Measurements from ENCODE around the gene NR2E3. TPM values are rescaled to one million over a fixed set of nuclear protein-coding genes. Genes with fewer than 3 reads are reported as not detected.

The NR2E3 gene
- total RNA-seq, 4 donors from 2014 or later: not detected

- H3K4me1 ChIP-seq: no peaks in the 10 kb centered on the region
- H3K27me3 ChIP-seq: no peaks in the 10 kb centered on the region
- intact Hi-C loops (cut with DNase I; ENCODE audit: low total_unique reads) (no loop called here), in situ Hi-C loops (cut with MboI; ENCODE audit: low sequenced_read_pairs in 4 of 4) (loop anchor here in 3 of 4 donors (10.0 kb wide), 1 partner anchor 62 kb away; no protein-coding TSS in a partner anchor)
- H3K4me3 ChIP-seq: no peak overlapping the region
- DNase-seq: no peak
- ATAC-seq: no peak
- no peaks in the 10 kb centered on the region for H3K9me3 ChIP-seq
- TF ChIP-seq POLR2A (IDR thresholded peaks at IDR 0.05): no peak
- no peak for TF ChIP-seq CTCF (IDR thresholded peaks at IDR 0.05 in 4 of 5, conservative IDR thresholded peaks at IDR 0.05 in 1 of 5)
- no peaks in the 10 kb centered on the region for H3K36me3 ChIP-seq
- no peak overlapping the region for H3K27ac ChIP-seq
These were observed 3.9 kb upstream of the NR2E3 start for GRCh38 chr15:71806452-71806931.

- ATAC-seq (no peak), DNase-seq (no peak)
- Histone ChIP-seq H3K4me1 (no peaks in the 10 kb centered on the region), H3K36me3 (no peaks in the 10 kb centered on the region), H3K9me3 (no peaks in the 10 kb centered on the region), H3K27me3 (no peaks in the 10 kb centered on the region), H3K27ac (no peak overlapping the region), H3K4me3 (no peak overlapping the region)
- TF ChIP-seq CTCF (IDR thresholded peaks at IDR 0.05 in 4 of 5, conservative IDR thresholded peaks at IDR 0.05 in 1 of 5) (no peak), POLR2A (IDR thresholded peaks at IDR 0.05) (no peak)
- intact Hi-C loops (cut with DNase I; ENCODE audit: low total_unique reads) (no loop called here), in situ Hi-C loops (cut with MboI; ENCODE audit: low sequenced_read_pairs in 4 of 4) (loop anchor here in 3 of 4 donors (10.0 kb wide), 1 partner anchor 62 kb away; no protein-coding TSS in a partner anchor)
These were observed 3.2 kb upstream of the NR2E3 start for GRCh38 chr15:71807125-71807629.

GRCh38 chr15:71807691-71808091, 2.7 kb upstream of the NR2E3 start:
- DNase-seq (no peak), ATAC-seq (no peak)
- Histone ChIP-seq H3K36me3 (no peaks in the 10 kb centered on the region), H3K27me3 (no peaks in the 10 kb centered on the region), H3K9me3 (no peaks in the 10 kb centered on the region), H3K4me3 (no peak overlapping the region), H3K4me1 (no peaks in the 10 kb centered on the region), H3K27ac (no peak overlapping the region)
- in situ Hi-C loops (cut with MboI; ENCODE audit: low sequenced_read_pairs in 4 of 4) (loop anchor here in 3 of 4 donors (10.0 kb wide), 1 partner anchor 63 kb away; no protein-coding TSS in a partner anchor), intact Hi-C loops (cut with DNase I; ENCODE audit: low total_unique reads) (no loop called here)
- TF ChIP-seq POLR2A (IDR thresholded peaks at IDR 0.05): no peak
- TF ChIP-seq CTCF (IDR thresholded peaks at IDR 0.05 in 4 of 5, conservative IDR thresholded peaks at IDR 0.05 in 1 of 5): no peak

- in situ Hi-C loops (cut with MboI; ENCODE audit: low sequenced_read_pairs in 4 of 4): loop anchor here in 3 of 4 donors (10.0 kb wide), 1 partner anchor 64 kb away; no protein-coding TSS in a partner anchor
- Histone ChIP-seq H3K4me1 (peaks cover 0 to 3% of the 10 kb centered on the region in 2 donors), H3K27ac (no peak overlapping the region), H3K9me3 (no peaks in the 10 kb centered on the region), H3K4me3 (no peak overlapping the region), H3K36me3 (no peaks in the 10 kb centered on the region), H3K27me3 (no peaks in the 10 kb centered on the region)
- DNase-seq (no peak), ATAC-seq (no peak)
- intact Hi-C loops (cut with DNase I; ENCODE audit: low total_unique reads): no loop called here
- TF ChIP-seq CTCF (IDR thresholded peaks at IDR 0.05 in 4 of 5, conservative IDR thresholded peaks at IDR 0.05 in 1 of 5): no peak
- TF ChIP-seq POLR2A (IDR thresholded peaks at IDR 0.05): no peak
These were observed 1.9 kb upstream of the NR2E3 start for GRCh38 chr15:71808311-71809020.

Data from gastrocnemius medialis (tissue), 4 donors.